HCT116 (cell line): ENCODE data around the gene SMIM10L1. TPM values are rescaled to one million over a fixed set of nuclear protein-coding genes. Genes with fewer than 3 reads are reported as not detected.
A peak's percentile ranks its signal among the peaks of the same experiment; 100 is the strongest.

Experiments used
- ATAC-seq: fragments of 200-7000 bp; cut with Tn5 transposase; 2 replicates; pipeline ENCODE4 v1.9.1; 2020; ENCODE audit warnings: mild to moderate bottlenecking, moderate library complexity
- BruUV-seq: library from RNA; stranded (reverse); fragments of 400-500 nt; replicated peaks from 2 replicates; lab custom pipeline; 2021; lab: Mats Ljungman, UMichigan
- CTCF ChIA-PET: fragments of 300-600 bp; sonication (Branson Sonifier 250); formaldehyde crosslinking; loops from one replicate; lab custom pipeline; 2021; ENCODE audit warnings: antibody characterized with exemption; lab: Charles Lee
- POLR2A ChIA-PET: fragments of 300-600, 350-600 bp; sonication (Branson Sonifier 250); formaldehyde crosslinking; loops from one replicate; lab custom pipeline; 2021; ENCODE audit warnings: antibody characterized with exemption; lab: Charles Lee
- RAD21 ChIA-PET, 2 experiments: fragments of 300-600 bp; sonication (Branson Sonifier 250); formaldehyde crosslinking; loops; one replicate each; lab custom pipeline; 2023; ENCODE audit warnings: low total read pairs in 2 of 2; ENCODE audit not compliant: uncharacterized antibody in 2 of 2, unreplicated experiment in 2 of 2, low non-redundant PET in 1 of 2; lab: Charles Lee
- DNase-seq: peaks from one replicate; pipeline ENCODE4 v3.0.0-alpha.2; 2010; ENCODE audit warnings: low read depth, low spot score
- H2AFZ ChIP-seq: fragments of 200-600 bp; shearing (Covaris generic), sonication (generic); 2 replicates; pipeline ENCODE4 v1.6.1; 2017; ENCODE audit warnings: low read depth, mixed run types, mixed read lengths, antibody characterized with exemption, low read length; ENCODE audit not compliant: poor library complexity, severe bottlenecking
- H3K27ac ChIP-seq: 2 replicates; pipeline ENCODE4 v1.5.1; 2012; ENCODE audit warnings: low read depth, low read length
- H3K27me3 ChIP-seq: fragments of 200-600 bp; sonication (generic); 2 replicates; pipeline ENCODE4 v1.6.1; 2016; ENCODE audit warnings: mixed run types, low read length, mixed read lengths; ENCODE audit not compliant: insufficient read depth
- H3K36me3 ChIP-seq, 2 experiments: fragments of 200-500 bp in 1 of 2; fragments of 200-600 bp in 1 of 2; sonication (Bioruptor generic) in 1 of 2; sonication (generic) in 1 of 2; 2 replicates each; pipeline versions ENCODE4 v1.5.1 to v1.6.1; 2014 to 2016; ENCODE audit warnings: low read length in 2 of 2, inconsistent platforms in 1 of 2, mixed read lengths in 1 of 2, mixed run types in 1 of 2; ENCODE audit not compliant: insufficient read depth in 2 of 2, control insufficient read depth in 1 of 2
- H3K4me1 ChIP-seq, 2 experiments: fragments of 200-600 bp in 1 of 2; sonication (generic) in 1 of 2; 2 replicates each; pipeline versions ENCODE4 v1.5.1 to v1.6.1; 2012 to 2017; ENCODE audit warnings: low read length in 2 of 2, inconsistent platforms in 1 of 2, mild to moderate bottlenecking in 1 of 2, mixed read lengths in 1 of 2, mixed run types in 1 of 2, moderate library complexity in 1 of 2; ENCODE audit not compliant: insufficient read depth in 2 of 2, control insufficient read depth in 1 of 2
- H3K4me2 ChIP-seq: fragments of 200-600 bp; sonication (generic); 2 replicates; pipeline ENCODE4 v1.6.1; 2017; ENCODE audit warnings: mixed run types, low read length, mixed read lengths
- H3K4me3 ChIP-seq, 2 experiments: fragments of 200-600 bp in 1 of 2; sonication (generic) in 1 of 2; replicated peaks in 1 of 2; 2 replicates each; pipeline ENCODE4 v1.5.1; 2011 to 2016; ENCODE audit warnings: low read length in 2 of 2, control low read depth in 1 of 2, low read depth in 1 of 2, mild to moderate bottlenecking in 1 of 2, mixed read lengths in 1 of 2, mixed run types in 1 of 2
- H3K79me2 ChIP-seq: fragments of 200-600 bp; sonication (generic); 2 replicates; pipeline ENCODE4 v1.6.1; 2017; ENCODE audit warnings: mild to moderate bottlenecking, mixed run types, low read length, moderate library complexity, mixed read lengths; ENCODE audit not compliant: insufficient read depth
- H3K9ac ChIP-seq: fragments of 200-600 bp; sonication (generic); 2 replicates; pipeline ENCODE4 v1.6.1; 2016; ENCODE audit warnings: low read length, mixed read lengths
- H3K9me2 ChIP-seq: fragments of 200-600 bp; sonication (generic), shearing (Covaris generic); 2 replicates; pipeline ENCODE4 v1.6.1; 2017; ENCODE audit warnings: mixed run types, mild to moderate bottlenecking, moderate library complexity; ENCODE audit not compliant: insufficient read depth
- H3K9me3 ChIP-seq, 2 experiments: fragments of 200-500 bp in 1 of 2; fragments of 200-600 bp in 1 of 2; sonication (Bioruptor generic) in 1 of 2; sonication (generic) in 1 of 2; 2 replicates each; pipeline ENCODE4 v1.6.1; 2014 to 2017; ENCODE audit warnings: low read length in 2 of 2, mixed read lengths in 2 of 2, inconsistent platforms in 1 of 2, low read depth in 1 of 2, mild to moderate bottlenecking in 1 of 2, mixed run types in 1 of 2, moderate library complexity in 1 of 2; ENCODE audit not compliant: control insufficient read depth in 1 of 2, insufficient read depth in 1 of 2
- H4K20me1 ChIP-seq: fragments of 200-600 bp; sonication (generic), shearing (Covaris generic); 2 replicates; pipeline ENCODE4 v1.6.1; 2017; ENCODE audit warnings: mixed run types, mild to moderate bottlenecking, moderate library complexity; ENCODE audit not compliant: insufficient read depth
- CBX3 ChIP-seq: IDR thresholded peaks from 2 replicates; pipeline ENCODE4 v1.6.1; 2012; ENCODE audit warnings: low read depth
- FOSL1 ChIP-seq: IDR thresholded peaks from 2 replicates; pipeline ENCODE4 v1.6.1; 2012; ENCODE audit warnings: low read depth
- POLR2A ChIP-seq: IDR thresholded peaks from 2 replicates; pipeline ENCODE4 v1.7.0; 2011; ENCODE audit warnings: borderline replicate concordance; ENCODE audit not compliant: insufficient read depth, insufficient read length; ENCODE audit errors: extremely low read depth
- POLR2AphosphoS5 ChIP-seq: IDR thresholded peaks from 2 replicates; pipeline ENCODE4 v1.6.1; 2011; ENCODE audit warnings: mild to moderate bottlenecking, low read depth, low read length, moderate library complexity
- SP1 ChIP-seq: IDR thresholded peaks from 2 replicates; pipeline ENCODE4 v1.6.1; 2012; ENCODE audit warnings: low read depth
- TCF7L2 ChIP-seq: IDR thresholded peaks from 2 replicates; pipeline ENCODE4 v1.7.0; 2011; ENCODE audit warnings: borderline replicate concordance, inconsistent platforms; ENCODE audit not compliant: insufficient read depth, insufficient read length; ENCODE audit errors: extremely low read depth
- ZNF274 ChIP-seq: fragments of 200-500 bp; sonication (Bioruptor generic); IDR thresholded peaks from 2 replicates; pipeline ENCODE4 v1.6.1; 2014; ENCODE audit warnings: mild to moderate bottlenecking, low read depth, low read length, inconsistent platforms
- intact Hi-C: fragments of 100-400 bp; cut with micrococcal nuclease; formaldehyde crosslinking; loops from 2 replicates; pipeline ENCODE4 v1.10.0; 2022
- total RNA-seq: library from RNA; stranded (reverse); gene quantifications from one replicate; pipeline ENCODE4 v1.2.1, GENCODE V29; 2021; ENCODE audit not compliant: unreplicated experiment
- TF ChIP-seq, protein P1 (sequence below): IDR thresholded peaks from 2 replicates; pipeline ENCODE4 v1.6.1; 2011; ENCODE audit warnings: mild to moderate bottlenecking, low read length, moderate library complexity; ENCODE audit not compliant: insufficient replicate concordance; ENCODE audit errors: extremely low read depth
- TF ChIP-seq, protein P2 (sequence below): IDR thresholded peaks from 2 replicates; pipeline ENCODE4 v1.6.1; 2012
- TF ChIP-seq, protein P3 (sequence below): IDR thresholded peaks from 2 replicates; pipeline ENCODE4 v1.6.1; 2012; ENCODE audit warnings: low read depth
- TF ChIP-seq, protein P4 (sequence below), 3 experiments: fragments of 200-600 bp in 1 of 3; sonication (generic) in 1 of 3; IDR thresholded peaks in 2 of 3; conservative IDR thresholded peaks in 1 of 3; 2 replicates each; pipeline ENCODE4 v1.5.1; 2012 to 2017; ENCODE audit warnings: low read depth in 2 of 3, low read length in 2 of 3, antibody characterized with exemption in 1 of 3, borderline replicate concordance in 1 of 3, control low read depth in 1 of 3, mild to moderate bottlenecking in 1 of 3, mixed read lengths in 1 of 3, mixed run types in 1 of 3, moderate library complexity in 1 of 3; ENCODE audit not compliant: insufficient read depth in 1 of 3

The SMIM10L1 gene
- total RNA-seq, 1 experiment from 2014 or later, result 6.4 TPM

DNA sequence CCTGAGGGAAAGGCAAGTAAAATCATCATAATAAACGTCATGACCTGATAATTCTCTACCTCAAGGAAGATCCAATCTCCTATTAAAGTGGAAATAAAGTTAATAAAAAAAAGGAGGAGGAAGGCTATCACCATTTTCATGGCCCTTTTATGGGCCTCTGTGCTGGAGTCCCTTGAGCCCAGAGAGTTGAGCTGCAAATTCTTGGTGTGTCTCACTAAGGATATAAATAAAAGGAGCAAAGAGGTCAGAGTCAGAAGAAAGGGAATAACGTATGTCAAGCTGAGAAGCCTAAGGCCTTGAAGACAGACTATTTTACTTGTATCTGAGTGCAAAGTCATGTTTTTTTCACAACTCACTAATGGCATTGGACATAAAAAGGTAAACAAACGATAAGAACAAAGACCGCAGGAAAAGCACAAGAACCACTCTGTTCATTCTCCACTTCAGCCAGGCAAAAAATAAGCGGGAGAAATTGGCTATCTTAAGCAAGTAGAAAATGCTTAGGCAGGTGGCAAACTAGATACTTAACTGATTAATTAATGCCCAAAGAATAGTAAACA, 12.0 kb upstream of the SMIM10L1 start:
- no peak overlapping the region for H3K4me3 ChIP-seq
- H3K4me1 ChIP-seq, result no peaks in the 10 kb centered on the region
- no peaks in the 10 kb centered on the region for H4K20me1 ChIP-seq
- POLR2A ChIA-PET, result interaction anchor here (0.8 kb wide), 1 partner anchor 12 kb away, joined by 3 read pairs; the partner anchor contains the start of gene SMIM10L1
- no peak for ATAC-seq
- TF ChIP-seq, protein P1, sequence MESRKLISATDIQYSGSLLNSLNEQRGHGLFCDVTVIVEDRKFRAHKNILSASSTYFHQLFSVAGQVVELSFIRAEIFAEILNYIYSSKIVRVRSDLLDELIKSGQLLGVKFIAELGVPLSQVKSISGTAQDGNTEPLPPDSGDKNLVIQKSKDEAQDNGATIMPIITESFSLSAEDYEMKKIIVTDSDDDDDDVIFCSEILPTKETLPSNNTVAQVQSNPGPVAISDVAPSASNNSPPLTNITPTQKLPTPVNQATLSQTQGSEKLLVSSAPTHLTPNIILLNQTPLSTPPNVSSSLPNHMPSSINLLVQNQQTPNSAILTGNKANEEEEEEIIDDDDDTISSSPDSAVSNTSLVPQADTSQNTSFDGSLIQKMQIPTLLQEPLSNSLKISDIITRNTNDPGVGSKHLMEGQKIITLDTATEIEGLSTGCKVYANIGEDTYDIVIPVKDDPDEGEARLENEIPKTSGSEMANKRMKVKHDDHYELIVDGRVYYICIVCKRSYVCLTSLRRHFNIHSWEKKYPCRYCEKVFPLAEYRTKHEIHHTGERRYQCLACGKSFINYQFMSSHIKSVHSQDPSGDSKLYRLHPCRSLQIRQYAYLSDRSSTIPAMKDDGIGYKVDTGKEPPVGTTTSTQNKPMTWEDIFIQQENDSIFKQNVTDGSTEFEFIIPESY, result no peak
- no peaks in the 10 kb centered on the region for H3K36me3 ChIP-seq
- no peak overlapping the region for H3K4me2 ChIP-seq
- intact Hi-C loops, result no loop called here
- DNase-seq, result no peak
- no peak overlapping the region for H3K9ac ChIP-seq
- no peak overlapping the region for H2AFZ ChIP-seq
- no peaks in the 10 kb centered on the region for H3K9me2 ChIP-seq
- H3K9me3 ChIP-seq, result no peaks in the 10 kb centered on the region; a peak in 1 of 4 replicates
- peaks cover 100% of the 10 kb centered on the region for H3K79me2 ChIP-seq
- CTCF ChIA-PET, result no interaction called here
- RAD21 ChIA-PET, result no interaction called here
- no peaks in the 10 kb centered on the region for H3K27me3 ChIP-seq
- no TSS peak for BruUV-seq
- no peak overlapping the region for H3K27ac ChIP-seq

- Histone ChIP-seq H3K79me2 (peaks cover 100% of the 10 kb centered on the region), H3K9ac (no peak overlapping the region), H3K36me3 (no peaks in the 10 kb centered on the region; a peak in 1 of 4 replicates), H3K4me3 (no peak overlapping the region), H4K20me1 (peaks cover 4% of the 10 kb centered on the region; the same call in 1 of the 2 replicates), H2AFZ (no peak overlapping the region), H3K4me2 (no peak overlapping the region), H3K4me1 (no peaks in the 10 kb centered on the region), H3K9me3 (no peaks in the 10 kb centered on the region), H3K9me2 (no peaks in the 10 kb centered on the region), H3K27ac (no peak overlapping the region), H3K27me3 (no peaks in the 10 kb centered on the region)
- intact Hi-C loops, result no loop called here
- no TSS peak for BruUV-seq
- ATAC-seq (peak; percentile 52; the same call in 1 of the 2 replicates), DNase-seq (no peak)
- ChIA-PET CTCF (no interaction called here), RAD21 (no interaction called here), POLR2A (interaction anchor here (1.9 kb wide), 1 partner anchor 9 kb away, joined by 7 read pairs; the partner anchor contains the start of gene SMIM10L1)
- TF ChIP-seq TCF7L2, result no peak
- TF ChIP-seq SP1, result no peak
- TF ChIP-seq ZNF274, result no peak
- TF ChIP-seq, protein P2, sequence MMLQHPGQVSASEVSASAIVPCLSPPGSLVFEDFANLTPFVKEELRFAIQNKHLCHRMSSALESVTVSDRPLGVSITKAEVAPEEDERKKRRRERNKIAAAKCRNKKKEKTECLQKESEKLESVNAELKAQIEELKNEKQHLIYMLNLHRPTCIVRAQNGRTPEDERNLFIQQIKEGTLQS, result no peak
- TF ChIP-seq, protein P3, sequence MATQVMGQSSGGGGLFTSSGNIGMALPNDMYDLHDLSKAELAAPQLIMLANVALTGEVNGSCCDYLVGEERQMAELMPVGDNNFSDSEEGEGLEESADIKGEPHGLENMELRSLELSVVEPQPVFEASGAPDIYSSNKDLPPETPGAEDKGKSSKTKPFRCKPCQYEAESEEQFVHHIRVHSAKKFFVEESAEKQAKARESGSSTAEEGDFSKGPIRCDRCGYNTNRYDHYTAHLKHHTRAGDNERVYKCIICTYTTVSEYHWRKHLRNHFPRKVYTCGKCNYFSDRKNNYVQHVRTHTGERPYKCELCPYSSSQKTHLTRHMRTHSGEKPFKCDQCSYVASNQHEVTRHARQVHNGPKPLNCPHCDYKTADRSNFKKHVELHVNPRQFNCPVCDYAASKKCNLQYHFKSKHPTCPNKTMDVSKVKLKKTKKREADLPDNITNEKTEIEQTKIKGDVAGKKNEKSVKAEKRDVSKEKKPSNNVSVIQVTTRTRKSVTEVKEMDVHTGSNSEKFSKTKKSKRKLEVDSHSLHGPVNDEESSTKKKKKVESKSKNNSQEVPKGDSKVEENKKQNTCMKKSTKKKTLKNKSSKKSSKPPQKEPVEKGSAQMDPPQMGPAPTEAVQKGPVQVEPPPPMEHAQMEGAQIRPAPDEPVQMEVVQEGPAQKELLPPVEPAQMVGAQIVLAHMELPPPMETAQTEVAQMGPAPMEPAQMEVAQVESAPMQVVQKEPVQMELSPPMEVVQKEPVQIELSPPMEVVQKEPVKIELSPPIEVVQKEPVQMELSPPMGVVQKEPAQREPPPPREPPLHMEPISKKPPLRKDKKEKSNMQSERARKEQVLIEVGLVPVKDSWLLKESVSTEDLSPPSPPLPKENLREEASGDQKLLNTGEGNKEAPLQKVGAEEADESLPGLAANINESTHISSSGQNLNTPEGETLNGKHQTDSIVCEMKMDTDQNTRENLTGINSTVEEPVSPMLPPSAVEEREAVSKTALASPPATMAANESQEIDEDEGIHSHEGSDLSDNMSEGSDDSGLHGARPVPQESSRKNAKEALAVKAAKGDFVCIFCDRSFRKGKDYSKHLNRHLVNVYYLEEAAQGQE, result no peak
- TF ChIP-seq, protein P4, sequence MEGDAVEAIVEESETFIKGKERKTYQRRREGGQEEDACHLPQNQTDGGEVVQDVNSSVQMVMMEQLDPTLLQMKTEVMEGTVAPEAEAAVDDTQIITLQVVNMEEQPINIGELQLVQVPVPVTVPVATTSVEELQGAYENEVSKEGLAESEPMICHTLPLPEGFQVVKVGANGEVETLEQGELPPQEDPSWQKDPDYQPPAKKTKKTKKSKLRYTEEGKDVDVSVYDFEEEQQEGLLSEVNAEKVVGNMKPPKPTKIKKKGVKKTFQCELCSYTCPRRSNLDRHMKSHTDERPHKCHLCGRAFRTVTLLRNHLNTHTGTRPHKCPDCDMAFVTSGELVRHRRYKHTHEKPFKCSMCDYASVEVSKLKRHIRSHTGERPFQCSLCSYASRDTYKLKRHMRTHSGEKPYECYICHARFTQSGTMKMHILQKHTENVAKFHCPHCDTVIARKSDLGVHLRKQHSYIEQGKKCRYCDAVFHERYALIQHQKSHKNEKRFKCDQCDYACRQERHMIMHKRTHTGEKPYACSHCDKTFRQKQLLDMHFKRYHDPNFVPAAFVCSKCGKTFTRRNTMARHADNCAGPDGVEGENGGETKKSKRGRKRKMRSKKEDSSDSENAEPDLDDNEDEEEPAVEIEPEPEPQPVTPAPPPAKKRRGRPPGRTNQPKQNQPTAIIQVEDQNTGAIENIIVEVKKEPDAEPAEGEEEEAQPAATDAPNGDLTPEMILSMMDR (IDR thresholded peaks at IDR 0.05 in 2 of 3, conservative IDR thresholded peaks at IDR 0.05 in 1 of 3; ENCODE audit: borderline replicate concordance in 1 of 3, insufficient read depth in 1 of 3, low read depth in 2 of 3, low read length in 2 of 3), result no peak
- no peak for TF ChIP-seq POLR2A
- TF ChIP-seq FOSL1, result no peak
- TF ChIP-seq CBX3, result no peak
- TF ChIP-seq POLR2AphosphoS5, result no peak
These were observed 8.5 kb upstream of the SMIM10L1 start for GRCh38 chr12:11162502-11162901.
